HUES64 (cell line): ENCODE measurements around the gene KRT1.

ENCODE experiments used
- H3K27ac ChIP-seq: 2 replicates; pipeline ENCODE4 v1.7.0; 2013; ENCODE audit warnings: low read depth, low read length, inconsistent platforms
- H3K27me3 ChIP-seq: 2 replicates; pipeline ENCODE4 v1.6.1; 2013; ENCODE audit warnings: mild to moderate bottlenecking, low read length; ENCODE audit not compliant: insufficient read depth
- H3K36me3 ChIP-seq: 2 replicates; pipeline ENCODE4 v1.6.1; 2013; ENCODE audit warnings: mild to moderate bottlenecking, low read length; ENCODE audit not compliant: insufficient read depth
- H3K4me1 ChIP-seq: 2 replicates; pipeline ENCODE4 v1.6.1; 2013; ENCODE audit warnings: mild to moderate bottlenecking, low read length, moderate library complexity; ENCODE audit not compliant: insufficient read depth
- H3K4me3 ChIP-seq: 2 replicates; pipeline ENCODE4 v1.5.1; 2013; ENCODE audit warnings: mild to moderate bottlenecking, low read length, moderate library complexity
- H3K9ac ChIP-seq: 2 replicates; pipeline ENCODE4 v1.6.1; 2013; ENCODE audit warnings: mild to moderate bottlenecking, low read depth, low read length
- H3K9me3 ChIP-seq: 2 replicates; pipeline ENCODE4 v1.6.1; 2013; ENCODE audit warnings: low read depth, low read length; ENCODE audit not compliant: insufficient read depth
- WGBS: fragments of 150-250, 120-280 bp; methylation state at CpG from one replicate; pipeline ENCODE4 v1.1.7; 2013; ENCODE audit warnings: missing lambda C conversion rate; 5-methylcytosine and 5-hydroxymethylcytosine counted together

The KRT1 gene

GRCh38 chr12:52682381-52682660 lies 2.1 kb upstream of the KRT1 start:
- no peaks in the 10 kb centered on the region for H3K36me3 ChIP-seq
- no peak overlapping the region for H3K27ac ChIP-seq
- no peaks in the 10 kb centered on the region for H3K4me1 ChIP-seq
- H3K4me3 ChIP-seq = no peak overlapping the region
- 100% methylated on average over 2 of the region's 2 CpGs for WGBS
- H3K9ac ChIP-seq = no peak overlapping the region
- peaks cover 13% of the 10 kb centered on the region; the same call in 1 of the 2 replicates for H3K27me3 ChIP-seq
- no peaks in the 10 kb centered on the region for H3K9me3 ChIP-seq

- H3K9me3 ChIP-seq = no peaks in the 10 kb centered on the region
- 89% methylated on average over 12 of the region's 12 CpGs for WGBS
These were observed 1.5 kb upstream of the KRT1 start for GRCh38 chr12:52681526-52682380.

DNA sequence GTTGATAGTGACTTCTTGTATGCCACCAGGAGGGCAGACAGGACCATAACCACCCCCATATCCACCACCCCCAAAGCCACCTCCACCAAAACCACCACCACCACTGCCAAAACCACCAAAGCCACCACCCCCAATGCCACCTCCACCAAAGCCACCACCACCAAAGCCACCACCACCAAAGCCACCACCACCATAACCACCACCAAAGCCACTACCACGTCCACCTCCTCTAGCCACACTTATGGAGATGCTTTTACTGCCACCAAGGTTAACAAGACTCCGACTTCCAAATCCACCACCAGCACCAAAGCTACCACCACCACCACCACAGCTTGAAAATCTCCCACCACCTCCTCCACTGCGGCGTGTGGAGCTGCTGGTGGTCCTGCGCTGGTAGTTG lies 332 bp downstream of the KRT1 start:
- Histone ChIP-seq H3K9ac (no peak overlapping the region), H3K27me3 (peaks cover 5% of the 10 kb centered on the region; the same call in 1 of the 2 replicates), H3K27ac (no peak overlapping the region), H3K4me1 (no peaks in the 10 kb centered on the region), H3K9me3 (no peaks in the 10 kb centered on the region), H3K36me3 (no peaks in the 10 kb centered on the region), H3K4me3 (no peak overlapping the region)
- WGBS = 92% methylated on average over 5 of the region's 5 CpGs

More at GRCh38 chr12:52681526-52682380, 1.5 kb upstream of the KRT1 start:
- Histone ChIP-seq H3K27me3 (peaks cover 11% of the 10 kb centered on the region; the same call in 1 of the 2 replicates), H3K27ac (no peak overlapping the region), H3K9ac (no peak overlapping the region), H3K36me3 (no peaks in the 10 kb centered on the region), H3K4me3 (no peak overlapping the region), H3K4me1 (no peaks in the 10 kb centered on the region)

GRCh38 chr12:52677671-52678070 lies 2.5 kb downstream of the KRT1 start:
- Histone ChIP-seq H3K9ac (no peak overlapping the region), H3K27ac (no peak overlapping the region), H3K9me3 (no peaks in the 10 kb centered on the region), H3K27me3 (peaks cover 5% of the 10 kb centered on the region; the same call in 1 of the 2 replicates), H3K4me3 (no peak overlapping the region), H3K36me3 (no peaks in the 10 kb centered on the region), H3K4me1 (no peaks in the 10 kb centered on the region)
- 78% methylated on average over 1 of the region's 1 CpG for WGBS

- no peak overlapping the region for H3K27ac ChIP-seq
- peaks cover 5% of the 10 kb centered on the region; the same call in 1 of the 2 replicates for H3K27me3 ChIP-seq
- H3K4me1 ChIP-seq = no peaks in the 10 kb centered on the region
- H3K4me3 ChIP-seq = no peak overlapping the region
- no peak overlapping the region for H3K9ac ChIP-seq
- WGBS = 94% methylated on average over 5 of the region's 5 CpGs
- no peaks in the 10 kb centered on the region for H3K9me3 ChIP-seq
- H3K36me3 ChIP-seq = no peaks in the 10 kb centered on the region
These were observed 3.1 kb downstream of the KRT1 start for GRCh38 chr12:52677126-52677525.

DNA sequence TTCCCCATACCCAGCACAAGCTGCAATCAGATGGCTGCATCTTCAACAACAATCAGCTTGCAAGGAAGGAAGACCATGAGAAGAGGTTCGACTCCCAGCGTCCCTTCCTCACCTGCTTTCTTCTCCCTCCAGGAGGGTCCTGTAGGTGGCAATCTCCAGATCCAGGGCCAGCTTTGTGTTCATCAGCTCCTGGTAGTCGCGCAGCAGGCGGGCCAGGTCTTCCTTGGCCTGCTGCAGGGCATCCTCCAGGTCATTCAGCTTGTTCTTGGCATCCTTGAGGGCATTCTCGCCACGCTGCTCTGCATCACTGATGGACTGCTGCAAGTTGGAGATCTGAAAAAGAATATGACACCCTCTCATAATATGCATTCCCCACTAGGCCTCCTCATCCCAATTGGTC lies 4.0 kb downstream of the KRT1 start:
- no peaks in the 10 kb centered on the region for H3K9me3 ChIP-seq
- peaks cover 5% of the 10 kb centered on the region; the same call in 1 of the 2 replicates for H3K27me3 ChIP-seq
- H3K4me3 ChIP-seq = no peak overlapping the region
- H3K27ac ChIP-seq = no peak overlapping the region
- no peak overlapping the region for H3K9ac ChIP-seq
- 86% methylated on average over 7 of the region's 7 CpGs for WGBS
- H3K36me3 ChIP-seq = no peaks in the 10 kb centered on the region
- H3K4me1 ChIP-seq = no peaks in the 10 kb centered on the region

- no peak overlapping the region for H3K4me3 ChIP-seq
- 91% methylated on average over 28 of the region's 28 CpGs for WGBS
These were observed 4.9 kb downstream of the KRT1 start for GRCh38 chr12:52675301-52675701.

GRCh38 chr12:52674433-52674775 lies 5.8 kb downstream of the KRT1 start:
- Histone ChIP-seq H3K36me3 (no peaks in the 10 kb centered on the region), H3K9ac (no peak overlapping the region), H3K4me3 (no peak overlapping the region), H3K27me3 (no peaks in the 10 kb centered on the region), H3K9me3 (no peaks in the 10 kb centered on the region), H3K4me1 (no peaks in the 10 kb centered on the region), H3K27ac (no peak overlapping the region)
- WGBS = 91% methylated on average over 4 of the region's 4 CpGs

More at GRCh38 chr12:52675301-52675701, 4.9 kb downstream of the KRT1 start:
- Histone ChIP-seq H3K36me3 (no peaks in the 10 kb centered on the region), H3K9me3 (no peaks in the 10 kb centered on the region), H3K4me1 (no peaks in the 10 kb centered on the region), H3K9ac (no peak overlapping the region), H3K27me3 (peaks cover 2% of the 10 kb centered on the region; the same call in 1 of the 2 replicates), H3K27ac (no peak overlapping the region)

DNA sequence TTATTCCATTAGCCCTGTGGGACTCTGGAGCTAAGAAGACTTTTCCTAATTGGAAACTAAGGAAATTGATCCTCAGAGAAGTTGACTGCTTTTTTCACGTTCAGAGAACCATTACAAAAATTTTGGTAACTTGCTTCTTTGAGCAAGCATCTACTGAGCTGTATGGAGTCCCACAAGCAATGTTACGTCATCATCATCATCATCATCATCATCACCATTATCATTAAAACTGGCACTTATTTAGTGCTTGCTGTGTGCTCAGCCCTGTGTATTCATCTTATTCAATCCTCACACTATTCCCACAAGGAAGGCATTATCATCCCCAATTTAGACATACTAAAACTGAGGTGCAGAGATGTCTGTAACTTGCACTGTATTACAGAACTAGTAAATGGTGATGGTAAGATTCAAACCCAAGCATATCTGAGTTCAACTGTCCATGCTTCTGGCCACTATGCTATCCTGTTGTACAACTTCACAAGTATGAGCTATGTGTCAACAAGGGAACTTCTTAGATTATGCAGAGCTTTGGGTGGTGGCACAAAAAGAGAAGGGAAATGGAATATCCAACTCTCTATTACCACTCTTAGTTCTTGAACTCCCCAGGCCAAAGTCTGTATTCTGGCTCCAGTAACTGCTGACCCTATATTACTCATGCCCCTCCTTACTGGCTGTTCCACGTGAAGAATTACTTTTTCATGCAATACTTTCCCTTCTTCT lies 6.3 kb downstream of the KRT1 start:
- H3K9ac ChIP-seq = no peak overlapping the region
- H3K4me1 ChIP-seq = no peaks in the 10 kb centered on the region
- no peak overlapping the region for H3K27ac ChIP-seq
- WGBS = 82% methylated on average over 3 of the region's 3 CpGs
- no peaks in the 10 kb centered on the region for H3K27me3 ChIP-seq
- no peaks in the 10 kb centered on the region for H3K9me3 ChIP-seq
- no peak overlapping the region for H3K4me3 ChIP-seq
- H3K36me3 ChIP-seq = no peaks in the 10 kb centered on the region

GRCh38 chr12:52673217-52673616 lies 7.0 kb downstream of the KRT1 start:
- Histone ChIP-seq H3K9ac (no peak overlapping the region), H3K9me3 (no peaks in the 10 kb centered on the region), H3K36me3 (no peaks in the 10 kb centered on the region), H3K27ac (no peak overlapping the region), H3K4me1 (no peaks in the 10 kb centered on the region), H3K4me3 (no peak overlapping the region), H3K27me3 (no peaks in the 10 kb centered on the region)
- WGBS = 88% methylated on average over 5 of the region's 5 CpGs

DNA sequence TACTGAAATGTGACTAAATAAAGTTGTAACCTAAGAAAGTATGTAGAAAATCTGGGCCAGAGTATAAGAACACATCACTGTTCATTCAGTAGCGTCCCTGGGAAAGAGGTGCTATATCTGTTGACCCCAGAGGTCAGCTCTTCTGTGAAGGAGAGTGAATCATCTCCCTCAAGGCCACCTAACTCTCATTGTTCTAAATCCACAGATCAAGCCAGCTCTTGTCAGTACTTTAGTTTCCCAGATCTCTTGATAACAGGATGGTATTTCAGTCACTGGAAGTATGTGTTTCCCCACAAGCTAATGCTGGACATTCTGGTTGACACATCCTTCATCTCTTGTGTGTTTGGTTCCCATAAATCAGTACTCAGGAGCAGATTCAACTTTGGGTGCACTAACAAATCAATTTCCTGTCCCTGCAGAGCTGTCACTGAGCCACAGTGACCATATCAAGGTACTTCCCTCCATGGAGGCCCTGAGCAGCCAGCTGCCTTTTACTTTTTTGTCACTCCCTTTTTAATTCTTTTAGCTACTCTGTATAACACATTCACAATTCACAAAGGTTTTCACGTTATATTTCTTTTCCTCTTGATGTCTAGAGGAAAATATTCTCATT lies 7.8 kb downstream of the KRT1 start:
- no peaks in the 10 kb centered on the region for H3K4me1 ChIP-seq
- no peak overlapping the region for H3K27ac ChIP-seq
- H3K27me3 ChIP-seq = no peaks in the 10 kb centered on the region
- H3K9me3 ChIP-seq = no peaks in the 10 kb centered on the region
- no peaks in the 10 kb centered on the region for H3K36me3 ChIP-seq
- 60% methylated on average over 2 of the region's 2 CpGs for WGBS
- no peak overlapping the region for H3K4me3 ChIP-seq
- no peak overlapping the region for H3K9ac ChIP-seq
